ENCODE data around the gene HES5.

HES5 gene

DNA sequence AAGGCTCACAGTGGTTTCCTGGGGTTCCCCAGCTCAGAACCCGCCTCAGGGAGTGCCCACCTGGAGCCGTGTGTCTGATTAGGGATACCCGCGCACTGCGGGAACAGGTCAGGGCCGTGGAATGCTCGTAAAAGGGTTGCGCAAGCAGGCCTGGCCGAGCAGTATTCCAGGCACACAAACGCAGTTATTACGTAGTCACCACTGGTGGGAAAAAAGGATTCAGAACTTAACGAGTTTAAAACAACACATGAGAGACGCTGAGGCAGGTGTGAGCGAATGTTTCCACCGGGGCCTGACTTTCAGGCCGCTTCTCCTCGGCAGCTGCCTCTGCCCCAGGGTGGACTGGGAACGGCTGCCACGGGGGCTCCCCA is 35.8 kb downstream of the HES5 start:
- Histone ChIP-seq H3F3A (ENCODE audit: control insufficient read depth, insufficient read depth) (no peaks in the 10 kb centered on the region), H3K36me3 (ENCODE audit: control insufficient read depth, low read length) (no peaks in the 10 kb centered on the region), H3K9me3 (ENCODE audit: control insufficient read depth, insufficient read depth, low read length) (no peaks in the 10 kb centered on the region), H4K20me1 (ENCODE audit: control insufficient read depth, insufficient read depth, low read depth, low read length) (no peaks in the 10 kb centered on the region), H3K79me2 (ENCODE audit: control insufficient read depth, low read length) (no peaks in the 10 kb centered on the region), H3K4me1 (ENCODE audit: control insufficient read depth, low read length) (peaks cover 44% of the 10 kb centered on the region), H3K9me2 (replicated peaks; ENCODE audit: control insufficient read depth, low read length) (no peaks in the 10 kb centered on the region), H3K27me3 (ENCODE audit: control insufficient read depth, low read length) (no peaks in the 10 kb centered on the region), H3K4me3 (ENCODE audit: low read length) (no peak overlapping the region), H3K27ac (ENCODE audit: low read depth, low read length) (no peak overlapping the region), H3K4me2 (ENCODE audit: low read length) (no peak overlapping the region)
- TF ChIP-seq, protein P1, sequence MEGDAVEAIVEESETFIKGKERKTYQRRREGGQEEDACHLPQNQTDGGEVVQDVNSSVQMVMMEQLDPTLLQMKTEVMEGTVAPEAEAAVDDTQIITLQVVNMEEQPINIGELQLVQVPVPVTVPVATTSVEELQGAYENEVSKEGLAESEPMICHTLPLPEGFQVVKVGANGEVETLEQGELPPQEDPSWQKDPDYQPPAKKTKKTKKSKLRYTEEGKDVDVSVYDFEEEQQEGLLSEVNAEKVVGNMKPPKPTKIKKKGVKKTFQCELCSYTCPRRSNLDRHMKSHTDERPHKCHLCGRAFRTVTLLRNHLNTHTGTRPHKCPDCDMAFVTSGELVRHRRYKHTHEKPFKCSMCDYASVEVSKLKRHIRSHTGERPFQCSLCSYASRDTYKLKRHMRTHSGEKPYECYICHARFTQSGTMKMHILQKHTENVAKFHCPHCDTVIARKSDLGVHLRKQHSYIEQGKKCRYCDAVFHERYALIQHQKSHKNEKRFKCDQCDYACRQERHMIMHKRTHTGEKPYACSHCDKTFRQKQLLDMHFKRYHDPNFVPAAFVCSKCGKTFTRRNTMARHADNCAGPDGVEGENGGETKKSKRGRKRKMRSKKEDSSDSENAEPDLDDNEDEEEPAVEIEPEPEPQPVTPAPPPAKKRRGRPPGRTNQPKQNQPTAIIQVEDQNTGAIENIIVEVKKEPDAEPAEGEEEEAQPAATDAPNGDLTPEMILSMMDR (IDR thresholded peaks at IDR 0.05; ENCODE audit: low read depth, low read length, poor library complexity, severe bottlenecking): no peak
- TF ChIP-seq EZH2phosphoT487 (IDR thresholded peaks at IDR 0.05; ENCODE audit: borderline replicate concordance, low read length): no peak

DNA sequence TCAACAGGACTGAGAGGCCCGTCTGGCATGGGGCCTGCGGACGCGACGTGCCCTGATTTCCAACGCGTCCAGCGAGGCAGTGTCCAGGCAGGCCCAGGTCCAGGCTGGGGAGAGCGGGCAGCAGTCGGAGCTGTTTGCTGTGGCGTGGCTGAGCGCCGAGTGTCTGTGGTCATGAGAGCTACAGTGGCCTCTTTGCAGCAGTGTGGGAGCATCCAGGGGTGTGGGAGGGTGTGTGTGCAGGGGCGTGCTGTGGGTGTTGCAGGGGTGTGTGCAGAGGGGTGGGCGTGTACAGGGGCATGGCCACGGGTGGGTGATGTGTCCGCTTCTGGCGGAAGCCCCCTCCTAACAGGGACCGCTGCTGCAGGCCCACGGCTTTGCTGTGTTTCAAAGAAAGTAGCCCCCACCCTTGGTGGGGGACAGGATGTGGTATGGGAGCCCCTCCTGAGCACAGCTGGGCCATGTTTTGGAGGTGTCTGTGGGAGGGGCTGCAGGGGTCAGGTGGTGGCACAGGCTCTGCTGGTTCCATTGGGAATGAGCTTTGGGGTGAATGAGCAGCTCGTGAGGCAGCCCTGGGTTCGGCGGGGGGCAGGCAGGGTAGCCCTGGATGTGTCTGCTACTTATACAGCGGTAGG is 36.3 kb downstream of the HES5 start:
- Histone ChIP-seq H3K4me2 (ENCODE audit: low read length) (no peak overlapping the region), H3K4me1 (ENCODE audit: control insufficient read depth, low read length) (peaks cover 42% of the 10 kb centered on the region), H3K9me2 (replicated peaks; ENCODE audit: control insufficient read depth, low read length) (no peaks in the 10 kb centered on the region), H3K27me3 (ENCODE audit: control insufficient read depth, low read length) (no peaks in the 10 kb centered on the region), H4K20me1 (ENCODE audit: control insufficient read depth, insufficient read depth, low read depth, low read length) (no peaks in the 10 kb centered on the region), H3K27ac (ENCODE audit: low read depth, low read length) (no peak overlapping the region), H3K79me2 (ENCODE audit: control insufficient read depth, low read length) (no peaks in the 10 kb centered on the region), H3K36me3 (ENCODE audit: control insufficient read depth, low read length) (no peaks in the 10 kb centered on the region), H3K4me3 (ENCODE audit: low read length) (no peak overlapping the region), H3F3A (ENCODE audit: control insufficient read depth, insufficient read depth) (no peaks in the 10 kb centered on the region), H3K9me3 (ENCODE audit: control insufficient read depth, insufficient read depth, low read length) (peaks cover 5% of the 10 kb centered on the region)
- TF ChIP-seq, protein P1 (IDR thresholded peaks at IDR 0.05; ENCODE audit: low read depth, low read length, poor library complexity, severe bottlenecking): no peak

DNA sequence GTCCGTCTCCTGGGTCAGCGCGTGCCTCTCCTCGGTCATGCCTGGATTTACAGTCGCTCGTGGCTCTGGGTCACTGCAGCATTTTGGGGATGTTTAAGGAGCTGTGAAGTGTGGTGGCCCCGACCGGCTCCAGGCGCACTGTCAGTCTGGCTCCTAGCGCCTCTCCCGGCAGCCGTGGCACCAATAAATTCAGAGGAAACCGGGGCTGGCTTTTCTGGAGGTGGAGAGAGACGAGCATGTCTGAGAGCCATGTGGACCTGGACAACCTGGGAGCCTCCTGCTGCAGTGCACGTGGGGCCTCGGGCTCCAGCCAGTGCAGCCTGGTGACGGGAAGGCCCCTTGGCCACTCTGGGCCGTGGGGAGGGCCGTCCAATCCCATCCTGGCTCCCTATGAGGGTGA is 36.8 kb downstream of the HES5 start:
- H3K9me3 ChIP-seq (ENCODE audit: control insufficient read depth, insufficient read depth, low read length): peaks cover 11% of the 10 kb centered on the region
- no peaks in the 10 kb centered on the region for H3K79me2 ChIP-seq (ENCODE audit: control insufficient read depth, low read length)
- no peaks in the 10 kb centered on the region for H3F3A ChIP-seq (ENCODE audit: control insufficient read depth, insufficient read depth)
- no peaks in the 10 kb centered on the region for H3K9me2 ChIP-seq (replicated peaks; ENCODE audit: control insufficient read depth, low read length)
- H3K27ac ChIP-seq (ENCODE audit: low read depth, low read length): no peak overlapping the region
- no peaks in the 10 kb centered on the region for H3K36me3 ChIP-seq (ENCODE audit: control insufficient read depth, low read length)
- TF ChIP-seq, protein P1 (IDR thresholded peaks at IDR 0.05; ENCODE audit: low read depth, low read length, poor library complexity, severe bottlenecking): no peak
- TF ChIP-seq EZH2phosphoT487 (IDR thresholded peaks at IDR 0.05; ENCODE audit: borderline replicate concordance, low read length): no peak
- no peaks in the 10 kb centered on the region for H4K20me1 ChIP-seq (ENCODE audit: control insufficient read depth, insufficient read depth, low read depth, low read length)
- no peak overlapping the region for H3K4me2 ChIP-seq (ENCODE audit: low read length)
- no peak overlapping the region for H3K4me3 ChIP-seq (ENCODE audit: low read length)
- H3K27me3 ChIP-seq (ENCODE audit: control insufficient read depth, low read length): no peaks in the 10 kb centered on the region
- peaks cover 42% of the 10 kb centered on the region for H3K4me1 ChIP-seq (ENCODE audit: control insufficient read depth, low read length)
